SK-N-SH treated with all-trans-retinoic acid at 6 μM for 48 hours (cell line): Measurements from ENCODE around the gene RPL18.

Source experiments
- ATAC-seq: fragments of 200-7000 bp; cut with Tn5 transposase; 3 replicates; pipeline ENCODE4 v1.9.1; 2020; ENCODE audit warnings: mild to moderate bottlenecking, moderate library complexity
- ARNTL ChIP-seq: fragments of 450-650 bp; formaldehyde crosslinking; IDR thresholded peaks from 2 replicates; pipeline ENCODE4 v1.5.0; 2020; ENCODE audit warnings: low read depth, mild to moderate bottlenecking, moderate library complexity, borderline replicate concordance
- BACH2 ChIP-seq: fragments of 250-450 bp; sonication (Bioruptor Pico); IDR thresholded peaks from 2 replicates; pipeline ENCODE4 v1.9.0; 2021; ENCODE audit warnings: mild to moderate bottlenecking, borderline replicate concordance
- CREB5 ChIP-seq: fragments of 250-450 bp; sonication (Bioruptor Pico); IDR thresholded peaks from 2 replicates; pipeline ENCODE4 v1.5.1; 2020; ENCODE audit warnings: low read depth, mild to moderate bottlenecking, moderate library complexity
- CSDC2 ChIP-seq: fragments of 250-450 bp; sonication (Bioruptor Pico); IDR thresholded peaks from 2 replicates; pipeline ENCODE4 v1.5.0; 2020; ENCODE audit warnings: mild to moderate bottlenecking, moderate library complexity
- CSRNP3 ChIP-seq: fragments of 250-450 bp; sonication (Bioruptor Pico); IDR thresholded peaks from 2 replicates; pipeline ENCODE4 v1.5.1; 2021; ENCODE audit warnings: mild to moderate bottlenecking, moderate library complexity
- ISL1 ChIP-seq: fragments of 250-450 bp; sonication (Bioruptor Pico); IDR thresholded peaks from 2 replicates; pipeline ENCODE4 v2.1.2; 2022; ENCODE audit warnings: mild to moderate bottlenecking, moderate library complexity
- OSR1 ChIP-seq: fragments of 250-450 bp; sonication (Bioruptor Pico); IDR thresholded peaks from 2 replicates; pipeline ENCODE4 v1.8.0; 2022; ENCODE audit warnings: moderate library complexity, mild to moderate bottlenecking, inconsistent platforms
- PATZ1 ChIP-seq: fragments of 250-450 bp; sonication (Bioruptor Pico); IDR thresholded peaks from 2 replicates; pipeline ENCODE4 v1.8.0; 2020; ENCODE audit warnings: mild to moderate bottlenecking, moderate library complexity, borderline replicate concordance
- POU6F1 ChIP-seq: fragments of 250-450 bp; sonication (Bioruptor Pico); IDR thresholded peaks from 2 replicates; pipeline ENCODE4 v1.8.0; 2021; ENCODE audit warnings: low read depth, mild to moderate bottlenecking, moderate library complexity, borderline replicate concordance
- RARB ChIP-seq: fragments of 250-450 bp; sonication (Bioruptor Pico); IDR thresholded peaks from 2 replicates; pipeline ENCODE4 v1.8.0; 2021; ENCODE audit warnings: mild to moderate bottlenecking, moderate library complexity
- SNAI2 ChIP-seq: fragments of 250-450 bp; sonication (Bioruptor Pico); IDR thresholded peaks from 2 replicates; pipeline ENCODE4 v1.5.0; 2020; ENCODE audit warnings: mild to moderate bottlenecking, moderate library complexity
- TOX ChIP-seq: fragments of 250-450 bp; sonication (Bioruptor Pico); IDR thresholded peaks from 2 replicates; pipeline ENCODE4 v1.8.0; 2021; ENCODE audit warnings: mild to moderate bottlenecking, moderate library complexity, borderline replicate concordance
- TSHZ2 ChIP-seq: fragments of 250-450 bp; sonication (Bioruptor Pico); IDR thresholded peaks from 2 replicates; pipeline ENCODE4 v1.5.0; 2020; ENCODE audit warnings: mild to moderate bottlenecking, moderate library complexity
- ZFP3 ChIP-seq: fragments of 250-450 bp; sonication (Bioruptor Pico); IDR thresholded peaks from 2 replicates; pipeline ENCODE4 v1.5.0; 2020; ENCODE audit warnings: mild to moderate bottlenecking, moderate library complexity
- ZFP30 ChIP-seq: fragments of 450-650 bp; formaldehyde crosslinking; IDR thresholded peaks from 2 replicates; pipeline ENCODE4 v1.5.0; 2022; ENCODE audit warnings: mild to moderate bottlenecking, moderate library complexity
- ZNF565 ChIP-seq: fragments of 450-650 bp; formaldehyde crosslinking; conservative IDR thresholded peaks from 2 replicates; pipeline ENCODE4 v1.5.0; 2020; ENCODE audit warnings: low read depth, mild to moderate bottlenecking, moderate library complexity
- ZNF70 ChIP-seq: fragments of 450-650 bp; formaldehyde crosslinking; IDR thresholded peaks from 2 replicates; pipeline ENCODE4 v1.5.0; 2020; ENCODE audit warnings: mild to moderate bottlenecking, moderate library complexity
- ZNF8 ChIP-seq: fragments of 450-650 bp; formaldehyde crosslinking; IDR thresholded peaks from 2 replicates; pipeline ENCODE4 v1.5.0; 2020; ENCODE audit warnings: mild to moderate bottlenecking, moderate library complexity

The RPL18 gene

GRCh38 chr19:48650974-48651682 is 32.1 kb upstream of the RPL18 start:
- no peak for ATAC-seq
- no peak for TF ChIP-seq SNAI2 (CRISPR knock-in tag)
- TF ChIP-seq ZNF565, result no peak
- TF ChIP-seq ZFP30 (CRISPR knock-in tag), result no peak
- TF ChIP-seq, all 23 proteins: peak for 0

- no peak for TF ChIP-seq TOX
- TF ChIP-seq POU6F1 (CRISPR knock-in tag), result no peak
- TF ChIP-seq TSHZ2 (CRISPR knock-in tag), result no peak
- no peak for TF ChIP-seq CSRNP3 (CRISPR knock-in tag)
- TF ChIP-seq CREB5, result no peak
- TF ChIP-seq SNAI2 (CRISPR knock-in tag), result no peak
- no peak for TF ChIP-seq ZFP3
- TF ChIP-seq ARNTL (CRISPR knock-in tag), result no peak
- no peak for TF ChIP-seq ZNF70 (CRISPR knock-in tag)
- TF ChIP-seq CSDC2 (CRISPR knock-in tag), result no peak
- no peak for TF ChIP-seq PATZ1 (CRISPR knock-in tag)
- TF ChIP-seq OSR1 (CRISPR knock-in tag), result no peak
- TF ChIP-seq ZNF8 (CRISPR knock-in tag), result no peak
- no peak for TF ChIP-seq ISL1 (CRISPR knock-in tag)
- TF ChIP-seq, all 23 proteins: peak for 0
- no peak for ATAC-seq
Measured at GRCh38 chr19:48648134-48648533, 29.2 kb upstream of the RPL18 start.

- no peak for ATAC-seq
- no peak for TF ChIP-seq SNAI2 (CRISPR knock-in tag)
- no peak for TF ChIP-seq ZNF70 (CRISPR knock-in tag)
- TF ChIP-seq RARB (CRISPR knock-in tag), result no peak
- TF ChIP-seq ZNF8 (CRISPR knock-in tag), result no peak
- TF ChIP-seq PATZ1 (CRISPR knock-in tag), result no peak
- TF ChIP-seq ISL1 (CRISPR knock-in tag), result no peak
- TF ChIP-seq BACH2 (CRISPR knock-in tag), result no peak
- no peak for TF ChIP-seq ARNTL (CRISPR knock-in tag)
Measured at GRCh38 chr19:48646722-48647216, 27.8 kb upstream of the RPL18 start.
